DND-41 (cell line): ENCODE data around the gene PRR36.

Experiments
- ATAC-seq: fragments of 200-7000 bp; cut with Tn5 transposase; 3 replicates; pipeline ENCODE4 v1.9.1; 2021; ENCODE audit warnings: low read depth; ENCODE audit not compliant: insufficient read depth
- DNase-seq: peaks from one replicate; pipeline ENCODE4 v3.0.0-alpha.2; 2020
- H2AFZ ChIP-seq: 2 replicates; pipeline ENCODE4 v1.6.0; 2012; ENCODE audit warnings: low read depth, low read length
- H3K27ac ChIP-seq: 2 replicates; pipeline ENCODE4 v1.5.1; 2012; ENCODE audit warnings: low read length, inconsistent platforms
- H3K27me3 ChIP-seq: fragments of 200-600 bp; sonication (generic); 2 replicates; pipeline ENCODE4 v1.6.0; 2012; ENCODE audit warnings: low read length, mild to moderate bottlenecking, inconsistent platforms; ENCODE audit not compliant: insufficient read depth, poor library complexity
- H3K36me3 ChIP-seq: 2 replicates; pipeline ENCODE4 v1.5.1; 2012; ENCODE audit warnings: low read length, inconsistent platforms; ENCODE audit not compliant: insufficient read depth
- H3K4me1 ChIP-seq: 2 replicates; pipeline ENCODE4 v1.5.1; 2012; ENCODE audit warnings: mild to moderate bottlenecking, low read length; ENCODE audit not compliant: insufficient read depth
- H3K4me2 ChIP-seq: 2 replicates; pipeline ENCODE4 v1.6.0; 2012; ENCODE audit warnings: mild to moderate bottlenecking, moderate library complexity, low read length, inconsistent platforms; ENCODE audit not compliant: insufficient read depth
- H3K4me3 ChIP-seq, 2 experiments: fragments of 200-600 bp in 1 of 2; shearing (Covaris generic) in 1 of 2; 2 replicates each; pipeline ENCODE4 v1.5.1; 2012 to 2016; ENCODE audit warnings: inconsistent platforms in 2 of 2, low read length in 2 of 2, mild to moderate bottlenecking in 2 of 2, low read depth in 1 of 2, moderate library complexity in 1 of 2
- H3K79me2 ChIP-seq: 2 replicates; pipeline ENCODE4 v1.6.0; 2012; ENCODE audit warnings: low read length, inconsistent platforms; ENCODE audit not compliant: insufficient read depth
- H3K9ac ChIP-seq: 2 replicates; pipeline ENCODE4 v1.6.0; 2012; ENCODE audit warnings: low read depth, mild to moderate bottlenecking, inconsistent platforms, low read length, moderate library complexity
- H3K9me3 ChIP-seq: 2 replicates; pipeline ENCODE4 v1.5.1; 2012; ENCODE audit warnings: low read length, moderate library complexity, mild to moderate bottlenecking, inconsistent platforms; ENCODE audit not compliant: insufficient read depth, severe bottlenecking
- H4K20me1 ChIP-seq: 2 replicates; pipeline ENCODE4 v1.6.0; 2012; ENCODE audit warnings: low read length; ENCODE audit not compliant: insufficient read depth
- EZH2 ChIP-seq: IDR thresholded peaks from 3 replicates; pipeline ENCODE4 v1.6.1; 2012; ENCODE audit warnings: borderline replicate concordance, low read depth, mild to moderate bottlenecking, moderate library complexity, low read length, inconsistent platforms; ENCODE audit not compliant: severe bottlenecking
- TF ChIP-seq, protein P1 (sequence below): IDR thresholded peaks from 2 replicates; pipeline ENCODE4 v1.5.1; 2012; ENCODE audit warnings: borderline replicate concordance, low read length, moderate library complexity, mild to moderate bottlenecking; ENCODE audit not compliant: poor library complexity, severe bottlenecking; ENCODE audit errors: extremely low read depth

PRR36 gene

DNA sequence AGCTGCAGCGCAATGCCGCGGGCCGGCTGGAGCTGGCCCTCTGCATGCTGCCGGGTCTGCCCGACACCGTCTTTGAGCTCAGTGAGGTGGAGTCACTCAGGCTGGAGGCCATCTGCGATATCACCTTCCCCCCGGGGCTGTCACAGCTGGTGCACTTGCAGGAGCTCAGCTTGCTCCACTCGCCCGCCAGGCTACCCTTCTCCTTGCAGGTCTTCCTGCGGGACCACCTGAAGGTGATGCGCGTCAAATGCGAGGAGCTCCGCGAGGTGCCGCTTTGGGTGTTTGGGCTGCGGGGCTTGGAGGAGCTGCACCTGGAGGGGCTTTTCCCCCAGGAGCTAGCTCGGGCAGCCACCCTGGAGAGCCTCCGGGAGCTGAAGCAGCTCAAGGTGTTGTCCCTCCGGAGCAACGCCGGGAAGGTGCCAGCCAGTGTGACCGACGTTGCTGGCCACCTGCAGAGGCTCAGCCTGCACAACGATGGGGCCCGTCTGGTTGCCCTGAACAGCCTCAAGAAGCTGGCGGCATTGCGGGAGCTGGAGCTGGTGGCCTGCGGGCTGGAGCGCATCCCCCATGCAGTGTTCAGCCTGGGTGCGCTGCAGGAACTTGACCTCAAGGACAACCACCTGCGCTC lies 25.7 kb upstream of the PRR36 start:
- Histone ChIP-seq H3K4me1 (peaks cover 17% of the 10 kb centered on the region), H3K79me2 (peaks cover 17% of the 10 kb centered on the region), H3K36me3 (peaks cover 5% of the 10 kb centered on the region; the same call in 1 of the 2 replicates), H3K4me3 (no peak overlapping the region), H3K27me3 (no peaks in the 10 kb centered on the region), H3K27ac (no peak overlapping the region), H2AFZ (no peak overlapping the region), H4K20me1 (peaks cover 8% of the 10 kb centered on the region), H3K4me2 (no peak overlapping the region), H3K9me3 (no peaks in the 10 kb centered on the region), H3K9ac (no peak overlapping the region)
- ATAC-seq (no peak), DNase-seq (no peak)
- TF ChIP-seq, protein P1, sequence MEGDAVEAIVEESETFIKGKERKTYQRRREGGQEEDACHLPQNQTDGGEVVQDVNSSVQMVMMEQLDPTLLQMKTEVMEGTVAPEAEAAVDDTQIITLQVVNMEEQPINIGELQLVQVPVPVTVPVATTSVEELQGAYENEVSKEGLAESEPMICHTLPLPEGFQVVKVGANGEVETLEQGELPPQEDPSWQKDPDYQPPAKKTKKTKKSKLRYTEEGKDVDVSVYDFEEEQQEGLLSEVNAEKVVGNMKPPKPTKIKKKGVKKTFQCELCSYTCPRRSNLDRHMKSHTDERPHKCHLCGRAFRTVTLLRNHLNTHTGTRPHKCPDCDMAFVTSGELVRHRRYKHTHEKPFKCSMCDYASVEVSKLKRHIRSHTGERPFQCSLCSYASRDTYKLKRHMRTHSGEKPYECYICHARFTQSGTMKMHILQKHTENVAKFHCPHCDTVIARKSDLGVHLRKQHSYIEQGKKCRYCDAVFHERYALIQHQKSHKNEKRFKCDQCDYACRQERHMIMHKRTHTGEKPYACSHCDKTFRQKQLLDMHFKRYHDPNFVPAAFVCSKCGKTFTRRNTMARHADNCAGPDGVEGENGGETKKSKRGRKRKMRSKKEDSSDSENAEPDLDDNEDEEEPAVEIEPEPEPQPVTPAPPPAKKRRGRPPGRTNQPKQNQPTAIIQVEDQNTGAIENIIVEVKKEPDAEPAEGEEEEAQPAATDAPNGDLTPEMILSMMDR = no peak
- TF ChIP-seq EZH2 = no peak

DNA sequence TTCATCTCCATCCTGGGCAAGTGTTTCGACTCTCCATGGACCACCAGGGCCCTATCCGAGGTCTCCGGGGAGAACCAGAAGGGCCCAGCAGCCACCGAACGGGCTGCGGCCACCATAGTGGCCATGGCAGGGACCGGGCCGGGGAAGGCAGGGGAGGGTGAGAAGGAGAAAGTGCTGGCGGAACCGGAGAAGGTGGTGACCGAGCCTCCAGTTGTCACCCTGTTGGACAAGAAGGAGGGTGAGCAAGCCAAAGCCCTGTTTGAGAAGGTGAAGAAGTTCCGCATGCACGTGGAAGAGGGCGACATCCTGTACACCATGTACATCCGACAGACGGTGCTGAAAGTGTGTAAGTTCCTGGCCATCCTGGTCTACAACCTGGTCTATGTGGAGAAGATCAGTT lies 24.8 kb upstream of the PRR36 start:
- Histone ChIP-seq H4K20me1 (no peaks in the 10 kb centered on the region), H3K36me3 (no peaks in the 10 kb centered on the region), H3K9ac (no peak overlapping the region), H3K27me3 (no peaks in the 10 kb centered on the region), H3K4me1 (peaks cover 11% of the 10 kb centered on the region), H3K9me3 (no peaks in the 10 kb centered on the region), H3K27ac (no peak overlapping the region), H3K4me2 (no peak overlapping the region), H2AFZ (no peak overlapping the region), H3K4me3 (no peak overlapping the region), H3K79me2 (peaks cover 8% of the 10 kb centered on the region)
- TF ChIP-seq, protein P1 = no peak
- no peak for TF ChIP-seq EZH2
- DNase-seq = no peak
- no peak for ATAC-seq

DNA sequence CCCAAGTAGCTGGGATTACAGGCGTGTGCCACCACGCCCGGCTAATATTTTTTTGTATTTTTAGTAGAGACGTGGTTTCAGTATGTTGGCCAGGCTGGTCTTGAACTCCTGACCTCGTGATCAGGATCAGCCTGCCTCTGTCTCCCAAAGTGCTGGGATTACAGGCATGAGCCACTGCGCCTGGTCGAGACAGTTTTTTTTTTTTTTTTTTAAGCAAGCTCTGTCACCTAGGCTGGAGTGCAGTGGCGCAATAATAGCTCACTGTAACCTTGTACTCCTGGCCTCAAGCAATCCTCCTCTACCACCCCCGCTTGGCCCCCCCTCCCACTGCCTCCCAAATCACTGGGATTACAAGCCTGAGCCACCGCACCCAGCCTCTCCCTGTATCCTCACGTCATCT lies 23.1 kb upstream of the PRR36 start:
- Histone ChIP-seq H2AFZ (no peak overlapping the region), H3K9me3 (no peaks in the 10 kb centered on the region), H3K9ac (no peak overlapping the region), H3K4me2 (no peak overlapping the region), H3K4me1 (peaks cover 5% of the 10 kb centered on the region), H3K27me3 (no peaks in the 10 kb centered on the region), H3K79me2 (no peaks in the 10 kb centered on the region), H3K4me3 (no peak overlapping the region), H3K36me3 (no peaks in the 10 kb centered on the region), H4K20me1 (no peaks in the 10 kb centered on the region), H3K27ac (no peak overlapping the region)
- ATAC-seq (no peak), DNase-seq (no peak)
- TF ChIP-seq EZH2 = no peak
- TF ChIP-seq, protein P1 = no peak
